Thoracic aorta endothelial cell (primary cell): ENCODE data around the gene CRYBA2. TPM values are rescaled to one million over a fixed set of nuclear protein-coding genes. Genes with fewer than 3 reads are reported as not detected.

Experiments
- small RNA-seq: library from RNA; depleted of rRNA; stranded (forward); fragments of <200 nt; gene quantifications from one replicate; pipeline ENCODE3, GENCODE V24; 2012
- total RNA-seq: library from RNA; depleted of rRNA; stranded (reverse); fragments of >200 nt; gene quantifications from 2 replicates; pipeline ENCODE4 v1.2.3, GENCODE V29; 2012

Gene CRYBA2
- not detected in 2 replicates for total RNA-seq

GRCh38 chr2:218993345-218994315, at the start of gene CRYBA2:
CRYBA2 (minus strand) TSS chr2:218993422; CDS start chr2:218993176, 246 bp downstream.

GRCh38 chr2:219041252-219041651, 48.0 kb upstream of the CRYBA2 start, which contains the start of gene CFAP65:
CFAP65 (minus strand) TSS chr2:219041516; CDS start chr2:219039048, 2,468 bp downstream.

GRCh38 chr2:218985021-218985324, 8.2 kb downstream of the CRYBA2 start, which contains the start of gene FEV:
FEV (minus strand) TSS chr2:218985184; CDS start chr2:218985075, 109 bp downstream.

GRCh38 chr2:218959141-218959731, 34.0 kb downstream of the CRYBA2 start, which contains the start of gene CDK5R2:
CDK5R2 (plus strand) TSS chr2:218959666; CDS start chr2:218959821, 155 bp downstream.

Small RNA genes lying within 50 kb of the gene (small RNA-seq; reads per million reads assigned to genes)
- gene MIR375 = 0.21 reads per million

Other genes with a start within 250 kb of the CRYBA2 start
- 4.1 and 6.4 TPM in 2 replicates for gene CYP27A1, start 211.3 kb downstream of the CRYBA2 start, total RNA-seq
- gene PRKAG3, start 161.6 kb downstream of the CRYBA2 start, total RNA-seq = not detected in 2 replicates
- gene WNT6, start 133.6 kb downstream of the CRYBA2 start, total RNA-seq = not detected in 2 replicates
- 0.07 TPM in 1 of 2 replicates, not detected in the other for gene WNT10A, start 112.6 kb downstream of the CRYBA2 start, total RNA-seq
- not detected in 2 replicates for gene CDK5R2, start 33.8 kb downstream of the CRYBA2 start, total RNA-seq
- not detected in 2 replicates for gene FEV, start 8.2 kb downstream of the CRYBA2 start, total RNA-seq
- not detected in 2 replicates for gene CFAP65, start 48.1 kb upstream of the CRYBA2 start, total RNA-seq
- 0.13 TPM in 1 of 2 replicates, not detected in the other for gene IHH, start 67.5 kb upstream of the CRYBA2 start, total RNA-seq
- gene NHEJ1, start 167.4 kb upstream of the CRYBA2 start, total RNA-seq = 21.4 and 21.9 TPM in 2 replicates
- gene SLC23A3, start 176.6 kb upstream of the CRYBA2 start, total RNA-seq = 1.8 and 2.1 TPM in 2 replicates
- 19.5 and 20.2 TPM in 2 replicates for gene CNPPD1, start 183.5 kb upstream of the CRYBA2 start, total RNA-seq
- 46.5 and 54.5 TPM in 2 replicates for gene RETREG2, start 184.9 kb upstream of the CRYBA2 start, total RNA-seq
- gene ZFAND2B, start 213.4 kb upstream of the CRYBA2 start, total RNA-seq = 13.8 and 13.9 TPM in 2 replicates
- 22.3 and 25.8 TPM in 2 replicates for gene ABCB6, start 225.5 kb upstream of the CRYBA2 start, total RNA-seq
- gene ATG9A, start 236.2 kb upstream of the CRYBA2 start, total RNA-seq = 39.1 and 67.8 TPM in 2 replicates
- gene ANKZF1, start 236.4 kb upstream of the CRYBA2 start, total RNA-seq = 29.2 and 29.9 TPM in 2 replicates